GM12801 (cell line): ENCODE results near the gene MACO1.

Experiments used
- CTCF ChIP-seq: IDR thresholded peaks from one replicate; pipeline ENCODE4 v1.5.1; 2011; ENCODE audit warnings: control low read depth; ENCODE audit not compliant: insufficient read length; ENCODE audit errors: extremely low read depth

Gene MACO1

GRCh38 chr1:25533775-25534409 lies 103.2 kb downstream of the MACO1 start:
- TF ChIP-seq CTCF, result no peak

GRCh38 chr1:25534410-25534788 lies 103.7 kb downstream of the MACO1 start:
- no peak for TF ChIP-seq CTCF

GRCh38 chr1:25536124-25536523 lies 105.4 kb downstream of the MACO1 start:
- no peak for TF ChIP-seq CTCF

- no peak for TF ChIP-seq CTCF
These were observed 106.6 kb downstream of the MACO1 start for GRCh38 chr1:25537153-25537831.

- TF ChIP-seq CTCF, result no peak
These were observed 107.6 kb downstream of the MACO1 start for GRCh38 chr1:25538191-25538767.

- no peak for TF ChIP-seq CTCF
These were observed 110.1 kb downstream of the MACO1 start for GRCh38 chr1:25540750-25541342.

- TF ChIP-seq CTCF, result no peak
These were observed 110.7 kb downstream of the MACO1 start for GRCh38 chr1:25541425-25541824.
